Measurements from ENCODE around the gene FAM53A. TPM values are rescaled to one million over a fixed set of nuclear protein-coding genes. Genes with fewer than 3 reads are reported as not detected.
A peak's percentile ranks its signal among the peaks of the same experiment; 100 is the strongest.

FAM53A gene
- total RNA-seq, 2 donors from 2014 or later = 1.5 to 1.7 TPM

- intact Hi-C loops (cut with DNase I) = no loop called here
- no peak for DNase-seq (ENCODE audit: low spot score)
Measured at GRCh38 chr4:1591107-1591506, 93.0 kb downstream of the FAM53A start.

DNA sequence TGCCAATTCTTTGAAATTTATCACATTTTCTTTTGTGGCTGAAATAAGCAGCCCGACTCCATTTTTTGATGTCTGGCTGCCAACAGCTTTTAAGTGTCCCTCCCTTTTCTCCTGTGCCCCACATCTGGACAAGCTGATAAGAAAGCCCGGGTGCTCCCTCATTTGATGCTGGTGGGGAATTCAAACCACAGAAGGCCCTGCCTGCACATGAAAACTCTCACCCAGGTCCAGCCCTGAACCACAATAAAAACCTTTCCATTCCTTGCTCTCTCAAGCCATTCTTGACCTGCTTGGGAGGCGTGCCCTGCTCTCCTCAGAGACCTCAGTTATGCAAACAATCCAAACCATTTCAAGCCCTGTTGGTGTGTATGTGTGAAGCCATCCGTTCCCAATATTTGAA, 93.9 kb downstream of the FAM53A start:
- intact Hi-C loops (cut with DNase I) = no loop called here
- DNase-seq (ENCODE audit: low spot score) = peak; percentile 40

Other genes starting within 250 kb of the FAM53A start
- gene SLBP, start 28.0 kb upstream of the FAM53A start, total RNA-seq = 10 to 100 TPM; 25.6 to 27.9 TPM
- 10 to 100 TPM; 25.1 to 28.1 TPM for gene TMEM129, start 37.0 kb upstream of the FAM53A start, total RNA-seq
- 1 to 10 TPM; 5.2 to 9.3 TPM for gene TACC3, start 37.2 kb upstream of the FAM53A start, total RNA-seq
- gene FGFR3, start 109.0 kb upstream of the FAM53A start, total RNA-seq = 1 to 10 TPM; 2.1 to 2.4 TPM
- 10 to 100 TPM; 22.0 to 25.7 TPM for gene LETM1, start 171.8 kb upstream of the FAM53A start, total RNA-seq
- 10 to 100 TPM; 33.5 to 45.4 TPM for gene NSD2, start 187.1 kb upstream of the FAM53A start, total RNA-seq

All from posterior vena cava (tissue), 2 donors.